Measurements from ENCODE around the gene PKD1L1.

The PKD1L1 gene

DNA sequence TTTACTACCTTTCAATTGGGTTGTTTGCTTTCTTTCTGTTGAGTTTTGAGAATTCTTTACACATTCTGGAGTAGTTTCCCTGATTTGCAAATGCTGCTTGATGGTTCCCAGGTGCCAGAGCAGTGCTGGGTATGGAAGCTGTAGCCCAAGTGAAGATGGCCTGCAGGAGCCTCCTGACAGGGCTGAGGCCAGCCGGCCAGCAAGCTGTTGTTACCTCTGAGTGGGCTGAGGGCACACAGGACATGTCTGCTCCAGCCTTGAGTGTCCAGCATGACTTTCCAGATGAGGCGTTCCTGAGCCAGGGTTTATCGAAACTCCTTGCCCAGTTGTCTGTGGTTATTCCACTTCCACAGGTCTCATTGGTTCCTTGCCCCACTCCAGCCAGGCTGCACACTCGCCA lies 201.8 kb downstream of the PKD1L1 start:
- H3K27me3 ChIP-seq (ENCODE audit: control insufficient read depth, insufficient read depth, low read length, poor library complexity, severe bottlenecking), result no peaks in the 10 kb centered on the region
- no peaks in the 10 kb centered on the region for H3K36me3 ChIP-seq (ENCODE audit: control insufficient read depth, insufficient read depth, low read length)
- no peaks in the 10 kb centered on the region for H3K4me1 ChIP-seq (ENCODE audit: control insufficient read depth, insufficient read depth, low read length)
- no peak overlapping the region for H3K4me3 ChIP-seq (ENCODE audit: insufficient read depth, low read depth, low read length)
- 70% methylated on average over 4 of the region's 4 CpGs for WGBS, 2 experiments
- no peaks in the 10 kb centered on the region for H3K9me3 ChIP-seq (ENCODE audit: control insufficient read depth, low read length)
- no peak overlapping the region for H3K27ac ChIP-seq (ENCODE audit: insufficient read depth, low read depth, low read length, poor library complexity, severe bottlenecking)

DNA sequence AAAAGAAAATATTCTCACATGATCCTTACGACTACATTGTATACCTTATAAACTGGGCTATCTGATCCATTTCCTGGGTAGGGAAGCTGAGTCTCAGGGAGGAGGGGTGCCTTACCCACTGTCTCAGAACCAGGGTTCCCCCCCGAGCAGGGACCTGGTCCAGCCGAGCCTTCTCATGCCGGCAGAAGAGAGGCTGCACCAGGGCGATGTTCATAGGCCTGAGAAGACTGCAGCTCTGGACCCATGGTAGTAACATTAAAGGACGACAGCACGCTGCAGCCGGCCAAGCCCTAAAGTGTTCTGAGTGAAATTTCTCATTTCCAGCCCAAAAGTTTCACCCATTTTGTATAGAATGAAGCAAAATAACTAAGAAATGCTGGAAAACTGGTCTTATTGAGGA lies 203.4 kb downstream of the PKD1L1 start:
- Histone ChIP-seq H3K4me1 (ENCODE audit: control insufficient read depth, insufficient read depth, low read length) (no peaks in the 10 kb centered on the region), H3K27ac (ENCODE audit: insufficient read depth, low read depth, low read length, poor library complexity, severe bottlenecking) (no peak overlapping the region), H3K4me3 (ENCODE audit: insufficient read depth, low read depth, low read length) (no peak overlapping the region), H3K36me3 (ENCODE audit: control insufficient read depth, insufficient read depth, low read length) (no peaks in the 10 kb centered on the region), H3K27me3 (ENCODE audit: control insufficient read depth, insufficient read depth, low read length, poor library complexity, severe bottlenecking) (no peaks in the 10 kb centered on the region), H3K9me3 (ENCODE audit: control insufficient read depth, low read length) (no peaks in the 10 kb centered on the region)
- WGBS, 2 experiments, result 92 to 93% methylated on average over 7 to 8 of the region's 8 CpGs

DNA sequence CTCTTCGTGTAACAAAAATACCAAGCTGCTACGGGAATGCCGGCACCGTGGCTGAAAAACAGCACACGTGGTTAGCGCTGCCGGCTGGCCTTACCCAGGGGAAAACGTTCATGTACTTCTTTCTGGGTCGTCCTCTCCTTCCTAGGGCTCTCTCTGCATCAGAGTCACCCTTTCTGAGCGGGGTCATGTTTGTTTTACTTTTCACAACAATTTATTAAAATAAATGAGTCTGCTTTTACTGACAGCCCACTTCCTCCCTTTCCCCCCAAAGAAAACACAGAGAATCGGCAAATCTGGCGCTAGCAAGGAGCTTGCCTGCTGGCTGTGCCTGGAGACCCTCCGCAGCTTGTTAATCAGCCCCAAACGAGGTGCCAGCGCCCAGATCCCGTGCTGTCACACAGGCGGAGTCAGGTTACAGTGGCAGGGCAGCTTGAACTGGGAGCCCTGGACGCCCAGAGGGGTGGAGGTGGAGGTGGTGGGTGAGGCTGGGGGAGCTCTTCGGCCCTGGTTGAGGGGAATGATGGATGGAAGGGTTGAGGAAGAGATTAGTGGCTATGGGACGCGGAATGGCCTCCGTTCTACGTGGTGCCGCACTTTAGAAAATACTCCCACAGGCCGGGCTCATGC lies 204.2 kb downstream of the PKD1L1 start:
- Histone ChIP-seq H3K4me3 (ENCODE audit: insufficient read depth, low read depth, low read length) (no peak overlapping the region), H3K9me3 (ENCODE audit: control insufficient read depth, low read length) (no peaks in the 10 kb centered on the region), H3K27me3 (ENCODE audit: control insufficient read depth, insufficient read depth, low read length, poor library complexity, severe bottlenecking) (no peaks in the 10 kb centered on the region), H3K36me3 (ENCODE audit: control insufficient read depth, insufficient read depth, low read length) (no peaks in the 10 kb centered on the region), H3K4me1 (ENCODE audit: control insufficient read depth, insufficient read depth, low read length) (peaks cover 3% of the 10 kb centered on the region), H3K27ac (ENCODE audit: insufficient read depth, low read depth, low read length, poor library complexity, severe bottlenecking) (no peak overlapping the region)
- WGBS, 2 experiments, result 66 to 67% methylated on average over 24 to 25 of the region's 25 CpGs

DNA sequence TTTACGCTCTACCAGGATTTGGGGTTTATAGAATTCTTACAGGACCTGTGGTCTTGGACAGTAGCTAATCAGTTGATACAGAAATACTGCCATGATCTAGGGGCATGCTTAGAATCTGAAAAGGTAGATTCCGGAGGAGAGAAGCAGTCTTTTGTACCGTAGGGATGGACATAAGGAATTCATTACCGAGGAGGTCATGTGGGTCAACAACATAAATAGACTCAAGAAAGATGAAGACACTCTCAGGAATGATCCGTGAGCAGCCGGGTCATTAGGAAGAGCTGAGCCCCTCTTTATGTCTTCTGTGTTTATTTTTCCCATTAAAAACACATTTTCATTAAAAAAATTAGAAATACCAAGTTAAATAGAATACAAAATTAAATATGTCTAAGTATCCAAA lies 206.3 kb downstream of the PKD1L1 start:
- Histone ChIP-seq H3K27me3 (ENCODE audit: control insufficient read depth, insufficient read depth, low read length, poor library complexity, severe bottlenecking) (no peaks in the 10 kb centered on the region), H3K9me3 (ENCODE audit: control insufficient read depth, low read length) (no peaks in the 10 kb centered on the region), H3K4me1 (ENCODE audit: control insufficient read depth, insufficient read depth, low read length) (peaks cover 8% of the 10 kb centered on the region), H3K27ac (ENCODE audit: insufficient read depth, low read depth, low read length, poor library complexity, severe bottlenecking) (no peak overlapping the region), H3K4me3 (ENCODE audit: insufficient read depth, low read depth, low read length) (no peak overlapping the region), H3K36me3 (ENCODE audit: control insufficient read depth, insufficient read depth, low read length) (no peaks in the 10 kb centered on the region)
- WGBS, 2 experiments, result 94 to 97% methylated on average over 6 of the region's 6 CpGs

DNA sequence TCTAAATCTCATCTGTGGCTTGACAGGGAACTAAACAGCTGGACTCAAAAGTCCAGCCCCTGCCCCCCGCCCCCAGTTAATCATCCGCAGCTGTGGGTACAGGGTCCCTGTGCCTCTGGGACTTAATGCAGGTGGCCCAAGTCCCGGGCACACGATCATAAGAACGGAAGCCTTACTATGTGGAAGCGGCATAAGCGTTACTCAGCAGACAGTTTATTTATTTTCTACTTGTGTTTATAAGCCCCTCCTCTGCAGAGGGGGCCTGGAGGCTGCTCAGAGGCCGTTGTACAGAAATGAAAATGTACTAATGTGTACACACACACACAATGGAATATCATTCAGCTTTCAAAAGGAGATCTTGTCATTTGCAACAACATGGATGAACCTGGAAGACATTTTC lies 208.4 kb downstream of the PKD1L1 start:
- Histone ChIP-seq H3K9me3 (ENCODE audit: control insufficient read depth, low read length) (no peaks in the 10 kb centered on the region), H3K27me3 (ENCODE audit: control insufficient read depth, insufficient read depth, low read length, poor library complexity, severe bottlenecking) (no peaks in the 10 kb centered on the region), H3K36me3 (ENCODE audit: control insufficient read depth, insufficient read depth, low read length) (no peaks in the 10 kb centered on the region), H3K4me1 (ENCODE audit: control insufficient read depth, insufficient read depth, low read length) (peaks cover 8% of the 10 kb centered on the region), H3K4me3 (ENCODE audit: insufficient read depth, low read depth, low read length) (no peak overlapping the region), H3K27ac (ENCODE audit: insufficient read depth, low read depth, low read length, poor library complexity, severe bottlenecking) (no peak overlapping the region)
- WGBS, 2 experiments, result 75 to 80% methylated on average over 8 of the region's 8 CpGs

DNA sequence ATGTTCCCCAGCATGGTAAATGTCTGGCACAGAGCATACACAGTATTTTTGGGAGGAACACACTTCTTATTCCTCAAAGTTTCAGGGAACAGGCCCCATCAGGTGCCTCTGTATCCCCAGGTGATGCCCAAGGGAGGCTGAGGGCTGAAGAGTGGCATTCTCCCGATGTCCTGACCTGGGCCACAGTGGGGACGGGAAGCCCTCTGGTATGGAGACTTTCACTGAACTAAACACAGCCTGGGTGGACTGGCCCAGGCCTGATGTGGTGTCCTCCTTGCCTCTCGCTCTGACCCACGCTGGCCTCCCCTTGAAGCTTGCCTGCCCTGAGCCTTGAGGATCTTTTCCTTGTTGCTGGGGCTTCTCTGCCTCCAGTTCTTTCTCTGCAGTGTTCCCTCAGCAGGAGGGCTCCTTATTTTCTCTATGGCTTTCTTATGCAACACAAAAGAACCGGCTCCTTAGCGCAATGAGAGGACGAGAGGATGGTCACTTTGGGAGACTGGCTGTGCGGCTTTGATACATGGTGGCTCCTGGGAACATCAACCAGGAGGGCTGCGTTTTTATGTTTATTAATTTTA lies 208.9 kb downstream of the PKD1L1 start:
- Histone ChIP-seq H3K27ac (ENCODE audit: insufficient read depth, low read depth, low read length, poor library complexity, severe bottlenecking) (no peak overlapping the region), H3K27me3 (ENCODE audit: control insufficient read depth, insufficient read depth, low read length, poor library complexity, severe bottlenecking) (no peaks in the 10 kb centered on the region), H3K9me3 (ENCODE audit: control insufficient read depth, low read length) (no peaks in the 10 kb centered on the region), H3K36me3 (ENCODE audit: control insufficient read depth, insufficient read depth, low read length) (no peaks in the 10 kb centered on the region), H3K4me3 (ENCODE audit: insufficient read depth, low read depth, low read length) (no peak overlapping the region), H3K4me1 (ENCODE audit: control insufficient read depth, insufficient read depth, low read length) (peaks cover 8% of the 10 kb centered on the region)
- 46 to 49% methylated on average over 8 of the region's 9 CpGs for WGBS, 2 experiments

DNA sequence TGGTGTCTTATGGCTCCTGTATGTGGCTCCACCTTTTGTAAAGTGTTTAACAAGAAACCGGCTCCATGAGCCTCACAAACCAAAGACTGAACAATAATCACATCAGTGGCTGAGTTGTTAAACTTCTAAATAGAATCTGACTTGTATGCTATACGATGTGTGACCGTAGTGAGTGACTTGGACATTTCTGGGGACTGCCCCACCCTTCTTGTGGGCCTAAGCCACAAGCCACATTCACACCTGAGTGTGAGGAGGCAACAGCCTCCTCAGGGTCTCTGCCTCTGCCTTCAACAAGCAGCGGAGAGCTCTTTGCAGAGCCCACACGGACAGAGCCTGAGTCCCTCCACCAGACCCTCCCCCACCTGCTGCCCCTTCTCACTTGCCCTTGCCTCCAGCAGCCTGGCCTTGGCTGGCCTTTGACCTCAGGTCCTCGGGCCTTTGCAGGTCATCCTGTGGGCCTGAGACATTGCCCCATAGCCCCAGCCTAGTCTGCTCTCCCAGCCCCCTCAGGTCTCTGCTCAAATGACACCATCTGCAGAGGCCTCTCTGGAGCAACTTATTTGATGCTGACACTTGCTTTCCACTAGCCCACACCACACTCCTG lies 209.6 kb downstream of the PKD1L1 start:
- 84 to 87% methylated on average over 6 of the region's 6 CpGs for WGBS, 2 experiments
- Histone ChIP-seq H3K36me3 (ENCODE audit: control insufficient read depth, insufficient read depth, low read length) (no peaks in the 10 kb centered on the region), H3K4me1 (ENCODE audit: control insufficient read depth, insufficient read depth, low read length) (peaks cover 8% of the 10 kb centered on the region), H3K4me3 (ENCODE audit: insufficient read depth, low read depth, low read length) (no peak overlapping the region), H3K27me3 (ENCODE audit: control insufficient read depth, insufficient read depth, low read length, poor library complexity, severe bottlenecking) (no peaks in the 10 kb centered on the region), H3K27ac (ENCODE audit: insufficient read depth, low read depth, low read length, poor library complexity, severe bottlenecking) (no peak overlapping the region), H3K9me3 (ENCODE audit: control insufficient read depth, low read length) (no peaks in the 10 kb centered on the region)

DNA sequence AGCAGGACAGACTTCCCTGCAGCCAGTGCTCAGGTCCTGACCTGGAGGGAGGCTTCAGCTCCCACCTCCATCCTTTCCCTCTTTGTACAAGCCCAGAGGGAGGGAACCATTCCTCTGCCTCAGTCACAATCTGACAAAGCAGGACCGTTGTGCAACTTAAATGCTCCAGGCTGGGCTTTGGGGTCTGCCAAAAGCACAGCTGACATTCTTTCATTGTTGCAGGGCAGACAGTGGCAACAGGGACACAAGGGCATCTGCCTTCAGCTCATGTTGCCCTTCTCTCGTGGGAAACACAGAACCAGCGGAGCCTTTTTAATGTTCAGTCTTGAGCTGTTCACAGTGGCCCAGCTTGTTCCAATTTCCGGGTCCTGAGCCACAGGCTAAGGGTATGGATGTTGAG lies 210.7 kb downstream of the PKD1L1 start:
- Histone ChIP-seq H3K27me3 (ENCODE audit: control insufficient read depth, insufficient read depth, low read length, poor library complexity, severe bottlenecking) (no peaks in the 10 kb centered on the region), H3K36me3 (ENCODE audit: control insufficient read depth, insufficient read depth, low read length) (no peaks in the 10 kb centered on the region), H3K4me1 (ENCODE audit: control insufficient read depth, insufficient read depth, low read length) (peaks cover 8% of the 10 kb centered on the region), H3K27ac (ENCODE audit: insufficient read depth, low read depth, low read length, poor library complexity, severe bottlenecking) (no peak overlapping the region), H3K9me3 (ENCODE audit: control insufficient read depth, low read length) (no peaks in the 10 kb centered on the region), H3K4me3 (ENCODE audit: insufficient read depth, low read depth, low read length) (no peak overlapping the region)
- 71 to 79% methylated on average over 4 of the region's 4 CpGs for WGBS, 2 experiments

DNA sequence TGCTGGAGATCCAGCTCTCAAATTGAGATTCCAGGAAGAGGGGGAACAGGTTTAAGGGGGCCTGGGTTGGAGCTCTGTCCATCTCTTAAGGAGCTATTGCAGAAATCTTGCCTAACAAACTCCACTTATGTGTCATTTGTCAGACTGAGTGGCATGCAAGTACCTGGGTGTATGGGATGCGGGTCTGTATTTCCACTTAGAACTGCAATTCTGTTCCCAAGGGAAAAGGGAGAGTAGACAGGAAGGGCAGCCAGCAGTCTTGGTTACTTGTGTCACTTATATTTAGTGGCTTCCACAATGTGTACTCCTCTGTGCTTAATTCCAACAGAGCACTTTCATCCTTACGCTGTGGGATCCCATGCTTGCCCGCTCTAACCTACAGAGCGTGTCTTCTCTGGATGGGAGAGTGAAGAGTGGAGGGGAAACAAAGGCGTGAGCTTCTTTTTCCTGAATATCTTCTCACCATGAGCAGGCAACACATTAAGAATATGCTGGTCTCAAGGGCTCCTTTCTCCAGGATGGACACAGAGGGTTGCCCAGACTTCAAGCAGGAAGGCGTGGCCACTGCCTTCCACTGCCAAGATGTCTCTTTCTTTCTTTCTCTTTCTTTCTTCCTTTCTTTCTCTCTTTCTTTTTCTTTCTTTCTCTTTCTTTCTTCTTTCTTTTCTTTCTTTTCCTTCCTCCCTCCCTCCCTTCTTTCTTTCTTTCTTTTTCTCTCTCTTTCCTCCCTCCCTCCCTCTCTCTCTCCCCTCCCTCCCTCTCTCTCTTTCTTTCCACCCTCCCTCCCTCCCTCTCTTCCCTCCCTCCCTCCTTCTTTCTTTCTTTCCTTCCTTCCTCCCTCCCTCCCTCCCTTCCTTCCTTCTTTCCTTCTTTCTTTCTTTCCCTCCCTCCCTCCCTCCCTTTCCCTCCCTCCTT lies 212.6 kb downstream of the PKD1L1 start:
- Histone ChIP-seq H3K27ac (ENCODE audit: insufficient read depth, low read depth, low read length, poor library complexity, severe bottlenecking) (no peak overlapping the region), H3K27me3 (ENCODE audit: control insufficient read depth, insufficient read depth, low read length, poor library complexity, severe bottlenecking) (no peaks in the 10 kb centered on the region), H3K4me3 (ENCODE audit: insufficient read depth, low read depth, low read length) (no peak overlapping the region), H3K9me3 (ENCODE audit: control insufficient read depth, low read length) (no peaks in the 10 kb centered on the region), H3K4me1 (ENCODE audit: control insufficient read depth, insufficient read depth, low read length) (peaks cover 8% of the 10 kb centered on the region), H3K36me3 (ENCODE audit: control insufficient read depth, insufficient read depth, low read length) (no peaks in the 10 kb centered on the region)
- 95 to 97% methylated on average over 6 of the region's 6 CpGs for WGBS, 2 experiments

DNA sequence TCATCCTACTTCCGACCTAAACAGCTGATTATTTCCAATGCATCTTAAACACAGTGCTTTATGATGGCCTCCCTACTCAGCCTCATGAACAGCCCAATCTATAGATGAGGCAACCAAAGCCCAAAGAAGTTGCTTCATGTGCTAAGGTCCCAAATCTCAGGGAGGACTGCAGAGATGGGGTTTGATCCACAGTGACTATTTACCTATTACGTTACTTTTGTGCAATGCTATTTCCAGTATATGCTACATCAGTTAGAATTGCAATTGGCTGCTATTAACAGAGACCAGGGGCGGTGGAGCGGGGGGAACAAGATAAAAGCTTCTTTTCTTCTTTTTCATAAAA lies 213.3 kb downstream of the PKD1L1 start:
- Histone ChIP-seq H3K9me3 (ENCODE audit: control insufficient read depth, low read length) (no peaks in the 10 kb centered on the region), H3K27ac (ENCODE audit: insufficient read depth, low read depth, low read length, poor library complexity, severe bottlenecking) (no peak overlapping the region), H3K27me3 (ENCODE audit: control insufficient read depth, insufficient read depth, low read length, poor library complexity, severe bottlenecking) (no peaks in the 10 kb centered on the region), H3K4me1 (ENCODE audit: control insufficient read depth, insufficient read depth, low read length) (peaks cover 8% of the 10 kb centered on the region), H3K36me3 (ENCODE audit: control insufficient read depth, insufficient read depth, low read length) (no peaks in the 10 kb centered on the region), H3K4me3 (ENCODE audit: insufficient read depth, low read depth, low read length) (no peak overlapping the region)
- 96% methylated on average over 4 of the region's 4 CpGs for WGBS, 2 experiments
